C4-2B (cell line): ENCODE data around the gene C1QB.

Source experiments
- H3K27ac ChIP-seq: fragments of 450-650 bp; 2 replicates; pipeline ENCODE4 v1.5.1; 2017
- ZFX ChIP-seq: fragments of 450-650 bp; IDR thresholded peaks from 2 replicates; pipeline ENCODE4 v1.6.1; 2017
- TF ChIP-seq, protein P1 (sequence below): fragments of 450-650 bp; conservative IDR thresholded peaks from 2 replicates; pipeline ENCODE4 v1.5.1; 2017; ENCODE audit warnings: mild to moderate bottlenecking

C1QB gene

GRCh38 chr1:22676916-22677583, 24.0 kb downstream of the C1QB start:
- no peak overlapping the region for H3K27ac ChIP-seq
- no peak for TF ChIP-seq ZFX
- TF ChIP-seq, protein P1, sequence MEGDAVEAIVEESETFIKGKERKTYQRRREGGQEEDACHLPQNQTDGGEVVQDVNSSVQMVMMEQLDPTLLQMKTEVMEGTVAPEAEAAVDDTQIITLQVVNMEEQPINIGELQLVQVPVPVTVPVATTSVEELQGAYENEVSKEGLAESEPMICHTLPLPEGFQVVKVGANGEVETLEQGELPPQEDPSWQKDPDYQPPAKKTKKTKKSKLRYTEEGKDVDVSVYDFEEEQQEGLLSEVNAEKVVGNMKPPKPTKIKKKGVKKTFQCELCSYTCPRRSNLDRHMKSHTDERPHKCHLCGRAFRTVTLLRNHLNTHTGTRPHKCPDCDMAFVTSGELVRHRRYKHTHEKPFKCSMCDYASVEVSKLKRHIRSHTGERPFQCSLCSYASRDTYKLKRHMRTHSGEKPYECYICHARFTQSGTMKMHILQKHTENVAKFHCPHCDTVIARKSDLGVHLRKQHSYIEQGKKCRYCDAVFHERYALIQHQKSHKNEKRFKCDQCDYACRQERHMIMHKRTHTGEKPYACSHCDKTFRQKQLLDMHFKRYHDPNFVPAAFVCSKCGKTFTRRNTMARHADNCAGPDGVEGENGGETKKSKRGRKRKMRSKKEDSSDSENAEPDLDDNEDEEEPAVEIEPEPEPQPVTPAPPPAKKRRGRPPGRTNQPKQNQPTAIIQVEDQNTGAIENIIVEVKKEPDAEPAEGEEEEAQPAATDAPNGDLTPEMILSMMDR = no peak

DNA sequence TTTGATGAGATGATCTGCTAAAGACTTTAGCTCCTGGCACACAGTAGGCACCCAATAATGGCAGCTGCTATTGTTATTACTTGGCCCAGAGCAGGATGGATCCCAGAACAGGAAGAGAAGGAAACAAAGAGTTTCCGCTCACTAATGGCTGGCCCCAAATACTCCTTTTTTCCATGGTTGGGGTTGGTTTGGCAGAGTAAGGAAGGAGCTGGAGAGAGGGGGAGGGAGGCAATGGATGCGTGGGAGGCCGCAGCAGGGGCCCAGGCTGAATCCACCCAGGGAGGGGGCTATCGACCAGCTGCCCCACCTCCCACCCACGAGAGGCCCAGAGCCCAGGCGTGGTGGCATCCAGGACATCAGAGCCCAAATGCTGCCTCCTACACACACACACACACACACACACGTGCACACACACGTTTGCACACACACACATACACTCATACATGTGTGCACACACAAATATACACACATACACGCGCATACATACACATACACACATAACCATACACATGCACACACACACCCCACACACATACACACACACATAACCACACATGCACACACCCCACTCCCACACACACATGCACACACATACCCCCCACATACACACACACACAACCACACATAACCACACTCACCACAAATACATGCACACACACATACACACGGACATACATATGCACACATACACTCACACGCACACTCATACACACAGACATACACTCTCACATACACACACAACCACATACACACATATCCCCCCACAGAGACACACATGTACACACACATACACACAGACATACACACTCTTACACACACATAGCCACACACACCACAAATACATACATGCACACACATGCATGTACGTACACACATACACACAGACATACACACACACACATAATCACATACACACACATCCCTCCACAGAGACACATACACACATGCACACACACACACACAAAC, 25.2 kb downstream of the C1QB start:
- no peak for TF ChIP-seq ZFX
- TF ChIP-seq, protein P1 = no peak
- H3K27ac ChIP-seq = no peak overlapping the region

- no peak for TF ChIP-seq ZFX
- TF ChIP-seq, protein P1 = no peak
- peak overlapping the region; percentile 15 for H3K27ac ChIP-seq
Measured at GRCh38 chr1:22680726-22681125, 27.7 kb downstream of the C1QB start.

- H3K27ac ChIP-seq = no peak overlapping the region; the same call in 1 of the 2 replicates
- TF ChIP-seq, protein P1 = no peak
- no peak for TF ChIP-seq ZFX
Measured at GRCh38 chr1:22681556-22682276, 28.7 kb downstream of the C1QB start.

- H3K27ac ChIP-seq = no peak overlapping the region
- no peak for TF ChIP-seq ZFX
- TF ChIP-seq, protein P1 = no peak
Measured at GRCh38 chr1:22683547-22683946, 30.5 kb downstream of the C1QB start.

DNA sequence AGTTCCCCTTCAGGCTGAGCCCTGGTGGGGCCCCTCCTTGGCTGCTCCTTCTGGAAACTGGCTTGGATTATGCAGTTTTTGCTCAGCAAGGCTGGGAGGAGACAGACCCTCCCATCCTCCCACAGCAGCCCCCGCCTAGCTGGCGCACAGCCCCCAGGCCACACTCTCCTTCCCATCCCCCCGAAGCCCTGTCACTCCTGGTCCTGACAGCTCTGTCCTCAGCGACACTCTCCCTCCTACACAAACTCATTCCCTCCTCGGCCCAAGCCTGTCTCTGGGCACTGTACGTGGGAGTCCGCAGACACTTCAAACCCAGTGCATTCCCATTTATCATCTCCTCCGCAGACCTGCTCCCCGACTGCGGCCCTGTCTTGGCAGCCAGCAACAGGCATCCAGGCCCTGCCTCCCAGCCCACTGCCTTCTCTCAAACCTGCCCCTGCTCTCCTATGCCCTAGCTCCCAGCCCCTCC, 32.6 kb downstream of the C1QB start:
- H3K27ac ChIP-seq = no peak overlapping the region
- TF ChIP-seq ZFX = no peak
- TF ChIP-seq, protein P1 = no peak
